ENCODE measurements around the gene NEGR1.

Gene NEGR1

GRCh38 chr1:71920556-71920955 is 361.8 kb downstream of the NEGR1 start:
- no peak for DNase-seq (ENCODE audit: low read depth)
- H3K4me3 ChIP-seq (ENCODE audit: low read length), result no peak overlapping the region
- TF ChIP-seq CTCF (IDR thresholded peaks at IDR 0.05; ENCODE audit: insufficient read depth, low read depth, low read length, missing control alignments), result no peak

DNA sequence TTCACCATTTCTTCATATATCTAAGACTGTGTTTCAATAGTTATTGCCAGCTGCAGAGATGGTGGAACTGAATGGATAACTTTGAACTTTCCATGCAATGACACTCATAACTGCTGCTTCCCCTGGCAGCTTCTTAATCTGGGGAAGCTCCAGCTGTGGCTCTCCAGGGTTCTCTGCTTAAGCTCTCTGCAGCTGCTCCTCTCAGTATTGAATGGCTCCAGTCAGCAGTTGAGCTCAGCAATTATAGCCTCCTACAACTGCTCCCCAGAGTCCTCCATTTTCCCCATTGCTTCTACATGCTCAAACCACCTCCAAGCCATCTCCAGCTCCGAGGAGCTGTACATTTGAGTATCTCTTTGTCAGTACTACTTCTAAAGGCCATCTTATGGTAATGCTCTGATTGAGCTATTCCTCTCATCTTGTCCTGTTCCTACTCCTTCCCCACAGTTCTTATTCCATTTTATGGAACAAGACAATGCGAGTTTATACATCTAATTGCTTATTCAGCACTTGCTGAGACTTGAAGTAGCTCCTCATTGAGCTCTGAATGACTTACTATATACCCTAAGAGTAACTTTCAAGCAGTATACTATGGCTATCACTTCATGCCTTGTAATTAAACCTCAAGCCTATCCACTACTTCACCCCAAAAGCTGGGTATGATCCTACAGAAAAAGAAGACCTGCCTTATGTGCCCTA is 362.4 kb downstream of the NEGR1 start:
- TF ChIP-seq CTCF (IDR thresholded peaks at IDR 0.05; ENCODE audit: insufficient read depth, low read depth, low read length, missing control alignments), result no peak
- no peak overlapping the region for H3K4me3 ChIP-seq (ENCODE audit: low read length)
- no peak for DNase-seq (ENCODE audit: low read depth)

GRCh38 chr1:71918630-71919029 is 363.7 kb downstream of the NEGR1 start:
- no peak for TF ChIP-seq CTCF (IDR thresholded peaks at IDR 0.05; ENCODE audit: insufficient read depth, low read depth, low read length, missing control alignments)
- no peak overlapping the region for H3K4me3 ChIP-seq (ENCODE audit: low read length)
- no peak for DNase-seq (ENCODE audit: low read depth)

- no peak for TF ChIP-seq CTCF (IDR thresholded peaks at IDR 0.05; ENCODE audit: insufficient read depth, low read depth, low read length, missing control alignments)
- H3K4me3 ChIP-seq (ENCODE audit: low read length), result no peak overlapping the region
- no peak for DNase-seq (ENCODE audit: low read depth)
These were observed 365.4 kb downstream of the NEGR1 start for GRCh38 chr1:71916894-71917293.

- TF ChIP-seq CTCF (IDR thresholded peaks at IDR 0.05; ENCODE audit: insufficient read depth, low read depth, low read length, missing control alignments), result no peak
- DNase-seq (ENCODE audit: low read depth), result no peak
- no peak overlapping the region for H3K4me3 ChIP-seq (ENCODE audit: low read length)
These were observed 367.7 kb downstream of the NEGR1 start for GRCh38 chr1:71914626-71915025.

DNA sequence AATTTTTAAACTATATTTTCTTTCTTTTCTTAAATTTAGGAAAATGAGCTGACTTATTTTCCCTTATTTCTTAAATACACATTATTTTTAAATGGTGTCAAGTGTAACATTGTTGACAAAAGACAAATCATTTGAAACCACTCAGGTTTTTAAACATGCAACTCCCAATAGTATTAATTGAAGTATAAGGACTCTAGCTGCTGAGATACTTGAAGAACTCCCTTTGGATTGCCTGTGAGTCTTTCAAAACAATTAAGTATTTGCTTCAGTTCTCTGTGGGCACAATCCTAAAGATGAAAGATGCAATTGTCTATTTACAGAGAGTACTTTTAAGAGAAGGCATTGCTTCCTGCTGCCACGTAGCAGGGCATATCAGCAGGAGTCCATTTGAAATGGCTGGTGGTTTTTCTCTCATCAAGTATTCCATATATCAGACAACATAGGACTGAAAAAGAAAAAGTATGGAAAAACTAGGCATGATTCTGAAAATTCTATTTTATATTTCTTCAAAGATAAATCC is 373.4 kb downstream of the NEGR1 start:
- no peak for TF ChIP-seq CTCF (IDR thresholded peaks at IDR 0.05; ENCODE audit: insufficient read depth, low read depth, low read length, missing control alignments)
- no peak overlapping the region for H3K4me3 ChIP-seq (ENCODE audit: low read length)
- no peak for DNase-seq (ENCODE audit: low read depth)

GRCh38 chr1:71908303-71908702 is 374.0 kb downstream of the NEGR1 start:
- DNase-seq (ENCODE audit: low read depth), result no peak
- no peak for TF ChIP-seq CTCF (IDR thresholded peaks at IDR 0.05; ENCODE audit: insufficient read depth, low read depth, low read length, missing control alignments)
- H3K4me3 ChIP-seq (ENCODE audit: low read length), result no peak overlapping the region
